ENCODE measurements around the gene MBTPS1. TPM values are rescaled to one million over a fixed set of nuclear protein-coding genes. Genes with fewer than 3 reads are reported as not detected.

Gene MBTPS1
- total RNA-seq, 1 experiment from 2014 or later, result 46.9 TPM

DNA sequence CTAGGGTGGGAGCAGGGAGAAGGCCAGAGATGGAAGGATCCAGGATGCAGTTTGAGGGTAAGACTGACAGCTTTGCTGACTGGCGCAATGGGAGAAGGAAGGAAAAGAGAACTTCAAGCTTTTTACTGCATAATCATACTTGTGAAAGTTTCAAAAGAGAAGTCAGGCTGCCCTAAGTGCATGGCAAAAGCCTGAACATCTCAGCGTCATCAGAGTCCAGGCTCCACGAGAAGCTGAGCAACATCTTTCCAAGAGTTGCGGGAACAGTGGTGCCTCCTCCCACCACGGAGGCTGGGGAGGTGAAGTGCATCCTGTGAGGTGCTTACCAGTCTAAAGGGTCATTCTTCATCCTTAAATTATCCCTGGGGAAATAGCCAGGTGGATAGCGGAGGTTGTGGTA, 47.2 kb downstream of the MBTPS1 start (continued):
- TF ChIP-seq ZNF512 (CRISPR knock-in tag; IDR thresholded peaks at IDR 0.05; ENCODE audit: borderline replicate concordance) (no peak), ZNF416 (CRISPR knock-in tag; IDR thresholded peaks at IDR 0.05) (no peak), TEAD1 (CRISPR knock-in tag; IDR thresholded peaks at IDR 0.05) (no peak), EMX1 (CRISPR knock-in tag; IDR thresholded peaks at IDR 0.05) (no peak), JUN (CRISPR knock-in tag; IDR thresholded peaks at IDR 0.05) (no peak), MAX (CRISPR knock-in tag; IDR thresholded peaks at IDR 0.05) (no peak)
- TF ChIP-seq, protein P1, sequence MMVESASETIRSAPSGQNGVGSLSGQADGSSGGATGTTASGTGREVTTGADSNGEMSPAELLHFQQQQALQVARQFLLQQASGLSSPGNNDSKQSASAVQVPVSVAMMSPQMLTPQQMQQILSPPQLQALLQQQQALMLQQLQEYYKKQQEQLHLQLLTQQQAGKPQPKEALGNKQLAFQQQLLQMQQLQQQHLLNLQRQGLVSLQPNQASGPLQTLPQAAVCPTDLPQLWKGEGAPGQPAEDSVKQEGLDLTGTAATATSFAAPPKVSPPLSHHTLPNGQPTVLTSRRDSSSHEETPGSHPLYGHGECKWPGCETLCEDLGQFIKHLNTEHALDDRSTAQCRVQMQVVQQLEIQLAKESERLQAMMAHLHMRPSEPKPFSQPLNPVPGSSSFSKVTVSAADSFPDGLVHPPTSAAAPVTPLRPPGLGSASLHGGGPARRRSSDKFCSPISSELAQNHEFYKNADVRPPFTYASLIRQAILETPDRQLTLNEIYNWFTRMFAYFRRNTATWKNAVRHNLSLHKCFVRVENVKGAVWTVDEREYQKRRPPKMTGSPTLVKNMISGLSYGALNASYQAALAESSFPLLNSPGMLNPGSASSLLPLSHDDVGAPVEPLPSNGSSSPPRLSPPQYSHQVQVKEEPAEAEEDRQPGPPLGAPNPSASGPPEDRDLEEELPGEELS (CRISPR knock-in tag; IDR thresholded peaks at IDR 0.05), result no peak
- TF ChIP-seq, protein P2, sequence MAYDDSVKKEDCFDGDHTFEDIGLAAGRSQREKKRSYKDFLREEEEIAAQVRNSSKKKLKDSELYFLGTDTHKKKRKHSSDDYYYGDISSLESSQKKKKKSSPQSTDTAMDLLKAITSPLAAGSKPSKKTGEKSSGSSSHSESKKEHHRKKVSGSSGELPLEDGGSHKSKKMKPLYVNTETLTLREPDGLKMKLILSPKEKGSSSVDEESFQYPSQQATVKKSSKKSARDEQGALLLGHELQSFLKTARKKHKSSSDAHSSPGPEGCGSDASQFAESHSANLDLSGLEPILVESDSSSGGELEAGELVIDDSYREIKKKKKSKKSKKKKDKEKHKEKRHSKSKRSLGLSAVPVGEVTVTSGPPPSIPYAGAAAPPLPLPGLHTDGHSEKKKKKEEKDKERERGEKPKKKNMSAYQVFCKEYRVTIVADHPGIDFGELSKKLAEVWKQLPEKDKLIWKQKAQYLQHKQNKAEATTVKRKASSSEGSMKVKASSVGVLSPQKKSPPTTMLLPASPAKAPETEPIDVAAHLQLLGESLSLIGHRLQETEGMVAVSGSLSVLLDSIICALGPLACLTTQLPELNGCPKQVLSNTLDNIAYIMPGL (CRISPR knock-in tag; IDR thresholded peaks at IDR 0.05), result no peak
- TF ChIP-seq, protein P3, sequence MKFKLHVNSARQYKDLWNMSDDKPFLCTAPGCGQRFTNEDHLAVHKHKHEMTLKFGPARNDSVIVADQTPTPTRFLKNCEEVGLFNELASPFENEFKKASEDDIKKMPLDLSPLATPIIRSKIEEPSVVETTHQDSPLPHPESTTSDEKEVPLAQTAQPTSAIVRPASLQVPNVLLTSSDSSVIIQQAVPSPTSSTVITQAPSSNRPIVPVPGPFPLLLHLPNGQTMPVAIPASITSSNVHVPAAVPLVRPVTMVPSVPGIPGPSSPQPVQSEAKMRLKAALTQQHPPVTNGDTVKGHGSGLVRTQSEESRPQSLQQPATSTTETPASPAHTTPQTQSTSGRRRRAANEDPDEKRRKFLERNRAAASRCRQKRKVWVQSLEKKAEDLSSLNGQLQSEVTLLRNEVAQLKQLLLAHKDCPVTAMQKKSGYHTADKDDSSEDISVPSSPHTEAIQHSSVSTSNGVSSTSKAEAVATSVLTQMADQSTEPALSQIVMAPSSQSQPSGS (CRISPR knock-in tag; IDR thresholded peaks at IDR 0.05; ENCODE audit: borderline replicate concordance, low read depth), result no peak
- TF ChIP-seq, protein P4, sequence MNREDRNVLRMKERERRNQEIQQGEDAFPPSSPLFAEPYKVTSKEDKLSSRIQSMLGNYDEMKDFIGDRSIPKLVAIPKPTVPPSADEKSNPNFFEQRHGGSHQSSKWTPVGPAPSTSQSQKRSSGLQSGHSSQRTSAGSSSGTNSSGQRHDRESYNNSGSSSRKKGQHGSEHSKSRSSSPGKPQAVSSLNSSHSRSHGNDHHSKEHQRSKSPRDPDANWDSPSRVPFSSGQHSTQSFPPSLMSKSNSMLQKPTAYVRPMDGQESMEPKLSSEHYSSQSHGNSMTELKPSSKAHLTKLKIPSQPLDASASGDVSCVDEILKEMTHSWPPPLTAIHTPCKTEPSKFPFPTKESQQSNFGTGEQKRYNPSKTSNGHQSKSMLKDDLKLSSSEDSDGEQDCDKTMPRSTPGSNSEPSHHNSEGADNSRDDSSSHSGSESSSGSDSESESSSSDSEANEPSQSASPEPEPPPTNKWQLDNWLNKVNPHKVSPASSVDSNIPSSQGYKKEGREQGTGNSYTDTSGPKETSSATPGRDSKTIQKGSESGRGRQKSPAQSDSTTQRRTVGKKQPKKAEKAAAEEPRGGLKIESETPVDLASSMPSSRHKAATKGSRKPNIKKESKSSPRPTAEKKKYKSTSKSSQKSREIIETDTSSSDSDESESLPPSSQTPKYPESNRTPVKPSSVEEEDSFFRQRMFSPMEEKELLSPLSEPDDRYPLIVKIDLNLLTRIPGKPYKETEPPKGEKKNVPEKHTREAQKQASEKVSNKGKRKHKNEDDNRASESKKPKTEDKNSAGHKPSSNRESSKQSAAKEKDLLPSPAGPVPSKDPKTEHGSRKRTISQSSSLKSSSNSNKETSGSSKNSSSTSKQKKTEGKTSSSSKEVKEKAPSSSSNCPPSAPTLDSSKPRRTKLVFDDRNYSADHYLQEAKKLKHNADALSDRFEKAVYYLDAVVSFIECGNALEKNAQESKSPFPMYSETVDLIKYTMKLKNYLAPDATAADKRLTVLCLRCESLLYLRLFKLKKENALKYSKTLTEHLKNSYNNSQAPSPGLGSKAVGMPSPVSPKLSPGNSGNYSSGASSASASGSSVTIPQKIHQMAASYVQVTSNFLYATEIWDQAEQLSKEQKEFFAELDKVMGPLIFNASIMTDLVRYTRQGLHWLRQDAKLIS (CRISPR knock-in tag; IDR thresholded peaks at IDR 0.05; ENCODE audit: borderline replicate concordance), result no peak
- TF ChIP-seq, protein P5, sequence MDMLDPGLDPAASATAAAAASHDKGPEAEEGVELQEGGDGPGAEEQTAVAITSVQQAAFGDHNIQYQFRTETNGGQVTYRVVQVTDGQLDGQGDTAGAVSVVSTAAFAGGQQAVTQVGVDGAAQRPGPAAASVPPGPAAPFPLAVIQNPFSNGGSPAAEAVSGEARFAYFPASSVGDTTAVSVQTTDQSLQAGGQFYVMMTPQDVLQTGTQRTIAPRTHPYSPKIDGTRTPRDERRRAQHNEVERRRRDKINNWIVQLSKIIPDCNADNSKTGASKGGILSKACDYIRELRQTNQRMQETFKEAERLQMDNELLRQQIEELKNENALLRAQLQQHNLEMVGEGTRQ (CRISPR knock-in tag; IDR thresholded peaks at IDR 0.05), result no peak

- H3K36me3 Mint-ChIP-seq, result peaks cover 43% of the 10 kb centered on the region
- no peaks in the 10 kb centered on the region for H3K27me3 Mint-ChIP-seq (ENCODE audit: low read depth)
- no peak overlapping the region for H3K4me3 Mint-ChIP-seq
- POLR2A ChIA-PET, result no interaction called here
- peak overlapping the region; percentile 31; the same call in 1 of the 2 replicates for H3K27ac Mint-ChIP-seq
- DNase-seq (ENCODE audit: low spot score) (no peak), ATAC-seq (no peak)
- no peaks in the 10 kb centered on the region for H3K4me1 Mint-ChIP-seq
- H3K9me3 Mint-ChIP-seq, result no peaks in the 10 kb centered on the region
- CTCF ChIA-PET, result interaction anchor here (0.7 to 1.4 kb wide), 3 partner anchors 16 to 143 kb away, joined by 3 to 4 read pairs (median 4); no protein-coding TSS in a partner anchor
- TF ChIP-seq NFATC4 (CRISPR knock-in tag; IDR thresholded peaks at IDR 0.05), result no peak
- no peak for TF ChIP-seq FOXP1 (CRISPR knock-in tag; IDR thresholded peaks at IDR 0.05; ENCODE audit: borderline replicate concordance)
- no peak for TF ChIP-seq ZNF512 (CRISPR knock-in tag; IDR thresholded peaks at IDR 0.05; ENCODE audit: borderline replicate concordance)
- TF ChIP-seq, protein P6, sequence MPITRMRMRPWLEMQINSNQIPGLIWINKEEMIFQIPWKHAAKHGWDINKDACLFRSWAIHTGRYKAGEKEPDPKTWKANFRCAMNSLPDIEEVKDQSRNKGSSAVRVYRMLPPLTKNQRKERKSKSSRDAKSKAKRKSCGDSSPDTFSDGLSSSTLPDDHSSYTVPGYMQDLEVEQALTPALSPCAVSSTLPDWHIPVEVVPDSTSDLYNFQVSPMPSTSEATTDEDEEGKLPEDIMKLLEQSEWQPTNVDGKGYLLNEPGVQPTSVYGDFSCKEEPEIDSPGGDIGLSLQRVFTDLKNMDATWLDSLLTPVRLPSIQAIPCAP (CRISPR knock-in tag; IDR thresholded peaks at IDR 0.05), result no peak
- TF ChIP-seq GABPB1 (CRISPR knock-in tag; IDR thresholded peaks at IDR 0.05), result no peak
- no peak for TF ChIP-seq ZBTB43 (CRISPR knock-in tag; IDR thresholded peaks at IDR 0.05)
- no peak for TF ChIP-seq PRRX2 (CRISPR knock-in tag; IDR thresholded peaks at IDR 0.05)
- no peak for TF ChIP-seq NFYB (CRISPR knock-in tag; conservative IDR thresholded peaks at IDR 0.05; ENCODE audit: low read depth)
- TF ChIP-seq NR3C1 (CRISPR knock-in tag; conservative IDR thresholded peaks at IDR 0.05; ENCODE audit: low read depth), result no peak
Measured at GRCh38 chr16:84068783-84069462, 47.8 kb downstream of the MBTPS1 start.
